ENCODE data around the gene TAGLN3.

GRCh38 chr3:111986800-111987199, 11.9 kb upstream of the TAGLN3 start:
- TF ChIP-seq GATA1 (IDR thresholded peaks at IDR 0.05; ENCODE audit: low read depth, low read length): no peak
- no peak for TF ChIP-seq POLR2A (IDR thresholded peaks at IDR 0.05; ENCODE audit: low read length)

All from erythroblast (primary cell).